ENCODE results near the gene LYST.
A peak's percentile ranks its signal among the peaks of the same experiment; 100 is the strongest.
"Not testable (repeated sequence)": the region's sequence is repeated elsewhere in the genome, so short reads cannot be mapped to it uniquely, and the experiment has no call there.

LYST gene

GRCh38 chr1:235866205-235866912 is at the start of gene LYST:
Gene LYST, minus strand, starts transcription at chr1:235866906. Its CDS starts 36,489 bp downstream, at chr1:235830417.
- DNase-seq = peak; percentile 36 to 77

- not testable (repeated sequence) for DNase-seq
These were observed 48.8 kb upstream of the LYST start for GRCh38 chr1:235915489-235915888.

GRCh38 chr1:235913311-235913710 is 46.6 kb upstream of the LYST start:
- no peak for DNase-seq

DNA sequence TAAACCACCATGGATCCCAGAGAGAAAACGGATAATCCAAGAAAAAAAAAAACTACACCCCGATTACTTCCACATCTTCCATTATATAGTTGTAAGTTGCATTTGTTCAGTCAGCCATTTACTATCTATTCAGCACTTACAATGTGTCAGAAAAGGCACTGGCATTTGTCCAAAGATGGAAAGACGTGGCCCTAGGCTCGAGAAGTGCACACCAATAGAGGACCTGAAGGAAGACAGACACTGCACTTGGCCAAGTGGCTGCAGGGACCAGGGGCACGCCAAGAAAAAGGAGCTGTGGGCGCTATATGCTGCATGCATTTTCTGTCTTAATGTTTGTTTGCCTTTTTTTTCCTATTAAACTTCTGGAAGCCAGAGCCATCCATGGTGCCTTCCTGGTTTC is 45.2 kb upstream of the LYST start:
- DNase-seq = no peak

- DNase-seq = no peak
These were observed 44.6 kb upstream of the LYST start for GRCh38 chr1:235911300-235911662.

- DNase-seq = no peak
These were observed 43.9 kb upstream of the LYST start for GRCh38 chr1:235910357-235911299.

GRCh38 chr1:235908742-235909520 is 42.2 kb upstream of the LYST start:
- no peak for DNase-seq

DNA sequence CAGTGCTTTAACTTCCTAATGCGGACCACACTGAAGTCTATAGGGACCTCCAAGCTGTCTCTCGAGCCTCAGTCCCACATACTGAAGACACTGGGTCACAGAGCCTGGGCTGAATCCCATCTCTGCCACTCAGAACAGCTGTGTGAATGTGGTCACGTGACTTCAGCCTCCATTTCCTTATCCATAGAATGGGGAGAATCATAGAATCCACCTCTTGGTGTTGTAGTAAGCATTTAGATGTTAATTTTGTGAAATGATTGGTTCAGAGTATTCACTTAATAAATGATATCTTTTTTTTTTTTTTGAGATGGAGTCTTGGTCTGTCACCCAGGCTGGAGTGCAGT is 41.2 kb upstream of the LYST start:
- DNase-seq = no peak

DNA sequence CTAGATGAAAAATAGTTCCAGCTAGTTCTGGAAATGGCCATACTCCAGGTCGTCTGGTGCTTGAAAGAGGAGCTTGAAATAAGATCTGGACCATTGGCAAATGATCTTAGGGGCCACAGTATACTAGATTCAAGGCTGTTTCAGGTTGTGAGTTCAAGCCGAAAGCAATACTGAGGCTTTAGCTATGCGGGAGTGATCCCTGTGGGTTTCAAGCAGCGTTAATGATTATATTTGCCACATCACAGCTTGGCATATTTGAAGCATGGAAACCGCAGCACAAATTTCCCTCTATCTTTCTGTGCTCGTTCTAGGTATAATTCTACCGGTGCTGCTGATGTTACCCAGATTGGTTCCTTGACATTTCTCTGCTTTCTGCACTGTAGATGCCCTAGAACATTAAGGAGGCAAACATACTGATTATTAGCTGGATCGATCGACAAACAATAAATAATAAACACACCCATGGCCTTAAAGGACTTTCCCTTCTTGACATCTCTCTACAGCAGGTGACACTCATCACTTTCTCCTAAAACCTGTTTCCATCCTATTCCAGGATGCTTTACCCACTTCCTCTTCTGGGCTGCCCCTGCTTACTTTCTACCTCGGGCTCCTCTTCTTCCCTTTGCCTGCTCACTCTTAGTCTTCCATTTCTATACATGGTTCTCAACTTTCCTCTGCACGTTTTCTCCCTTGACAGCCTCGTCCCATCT is 40.6 kb upstream of the LYST start:
- DNase-seq = no peak

- no peak for DNase-seq
These were observed 39.7 kb upstream of the LYST start for GRCh38 chr1:235906436-235906835.

- not testable (repeated sequence) for DNase-seq
These were observed 37.1 kb upstream of the LYST start for GRCh38 chr1:235903809-235904208.

- DNase-seq = no peak
These were observed 36.2 kb upstream of the LYST start for GRCh38 chr1:235902677-235903542.

GRCh38 chr1:235901461-235901860 is 34.8 kb upstream of the LYST start:
- DNase-seq = no peak

GRCh38 chr1:235898126-235898525 is 31.4 kb upstream of the LYST start:
- no peak for DNase-seq

GRCh38 chr1:235893840-235894239 is 27.1 kb upstream of the LYST start:
- DNase-seq = no peak

DNA sequence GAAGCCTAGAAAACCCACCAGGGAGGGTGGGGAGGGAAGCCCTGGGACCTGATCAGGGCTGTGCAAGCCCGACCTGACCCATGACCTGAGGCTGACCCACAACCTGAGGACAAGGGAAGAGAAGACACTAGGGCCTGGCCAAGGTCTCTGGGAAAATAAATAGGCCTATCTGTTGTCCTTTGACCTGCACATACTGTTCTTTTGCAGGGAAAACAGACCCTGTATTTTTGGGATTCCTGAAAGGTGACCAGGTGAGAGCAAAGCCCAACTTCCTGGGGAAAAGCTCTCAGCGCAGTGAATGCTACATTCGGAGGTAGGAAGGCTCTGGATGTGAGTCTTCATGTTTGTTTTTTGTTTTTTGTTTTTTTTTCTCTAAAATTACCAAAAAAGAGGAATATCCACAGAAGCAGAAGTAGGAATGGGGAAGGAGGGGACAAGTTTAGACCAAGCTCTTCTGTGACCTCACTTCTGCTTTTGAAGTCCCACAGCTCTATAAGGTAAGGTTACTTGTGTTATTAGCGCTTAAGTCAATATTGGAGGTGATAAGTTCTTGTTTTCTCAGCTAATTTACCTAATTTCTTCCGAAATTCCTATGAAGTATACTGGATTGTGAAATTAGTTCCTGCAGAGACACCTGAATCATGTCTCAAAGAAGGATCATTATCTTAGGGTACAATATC is 26.2 kb upstream of the LYST start:
- DNase-seq = no peak

- DNase-seq = no peak
These were observed 25.5 kb upstream of the LYST start for GRCh38 chr1:235892202-235892601.

DNA sequence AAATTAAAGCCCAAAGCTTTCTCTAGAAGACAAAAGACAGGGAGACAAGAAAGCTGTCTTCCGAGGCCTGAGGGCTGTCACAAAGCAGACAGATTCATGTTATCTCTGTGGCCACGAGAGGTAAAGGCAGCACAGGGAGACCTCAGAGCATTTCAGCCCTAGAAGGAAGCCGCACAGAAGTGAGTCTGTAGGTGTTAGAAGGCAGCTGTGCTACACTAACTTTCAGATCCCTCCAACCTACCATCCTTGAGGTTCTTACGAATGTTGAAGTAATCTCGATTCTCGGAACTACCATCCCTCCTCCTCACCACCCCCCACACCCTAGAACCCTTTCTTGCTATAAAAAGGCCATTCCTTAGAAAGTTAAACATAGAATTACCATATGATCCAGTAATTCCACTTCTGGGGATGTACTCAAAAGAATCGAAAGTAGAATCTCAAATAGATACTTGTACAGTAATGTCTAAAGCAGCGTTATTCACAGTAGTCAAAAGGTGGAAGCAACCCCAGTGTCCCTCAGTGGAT is 21.5 kb upstream of the LYST start:
- no peak for DNase-seq

GRCh38 chr1:235887676-235888075 is 21.0 kb upstream of the LYST start:
- no peak for DNase-seq

DNA sequence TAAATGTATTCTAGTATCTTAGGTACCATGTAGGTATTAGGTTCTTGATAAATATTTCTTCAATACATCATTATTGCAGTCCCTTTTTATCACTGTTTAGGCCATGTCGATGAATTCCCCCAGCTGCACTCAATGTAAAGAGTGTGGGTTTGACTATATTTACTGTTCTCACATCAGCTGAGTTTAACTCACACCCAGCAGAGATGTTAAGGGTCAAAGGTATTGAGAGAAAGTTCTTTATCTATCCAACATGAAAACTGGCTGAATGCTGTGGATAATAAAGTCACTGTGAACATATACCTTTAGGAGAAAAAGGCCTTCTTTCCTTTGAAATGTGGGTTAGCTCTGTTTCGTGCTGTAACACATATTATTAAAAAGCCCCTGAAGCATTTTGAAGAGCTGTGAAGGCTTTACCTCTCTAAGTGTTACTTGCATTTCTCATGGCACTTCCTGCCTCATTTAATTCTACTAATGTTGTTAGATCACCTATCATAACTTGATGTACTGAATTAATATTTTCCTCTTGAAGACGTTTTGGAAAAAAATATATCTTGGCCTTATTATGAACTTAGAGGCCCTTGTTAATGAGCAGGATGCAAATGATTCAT is 19.1 kb upstream of the LYST start:
- no peak for DNase-seq
